Measurements from ENCODE around the gene TMEM11.

TMEM11 gene, protein sequence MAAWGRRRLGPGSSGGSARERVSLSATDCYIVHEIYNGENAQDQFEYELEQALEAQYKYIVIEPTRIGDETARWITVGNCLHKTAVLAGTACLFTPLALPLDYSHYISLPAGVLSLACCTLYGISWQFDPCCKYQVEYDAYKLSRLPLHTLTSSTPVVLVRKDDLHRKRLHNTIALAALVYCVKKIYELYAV

GRCh38 chr17:21214015-21214776 is at the start of gene TMEM11:
Gene TMEM11 (minus strand): TSS chr17:21214161. CDS start chr17:21214152, 9 bp downstream.
- peak within 1 kb of the TSS; percentile 95 for H3K9ac ChIP-seq (ENCODE audit: low read depth, low read length)
- H3K36me3 ChIP-seq (ENCODE audit: control insufficient read depth, insufficient read depth, low read length), result peaks cover 10% of the 10 kb centered on the region
- H3K27me3 ChIP-seq (ENCODE audit: control insufficient read depth, insufficient read depth, low read length), result no peaks in the 10 kb centered on the region
- H3K9me3 ChIP-seq (ENCODE audit: control insufficient read depth, insufficient read depth, low read length), result no peaks in the 10 kb centered on the region
- H3K4me3 ChIP-seq (ENCODE audit: low read depth, low read length), result peak within 1 kb of the TSS; percentile 94
- H3K4me1 ChIP-seq (ENCODE audit: control insufficient read depth, insufficient read depth, low read length), result peaks cover 15% of the 10 kb centered on the region

GRCh38 chr17:21263376-21263775 is 49.4 kb upstream of the TMEM11 start:
- Histone ChIP-seq H3K9me3 (ENCODE audit: control insufficient read depth, insufficient read depth, low read length) (no peaks in the 10 kb centered on the region), H3K27me3 (ENCODE audit: control insufficient read depth, insufficient read depth, low read length) (no peaks in the 10 kb centered on the region), H3K4me3 (ENCODE audit: low read depth, low read length) (no peak overlapping the region), H3K4me1 (ENCODE audit: control insufficient read depth, insufficient read depth, low read length) (no peaks in the 10 kb centered on the region), H3K36me3 (ENCODE audit: control insufficient read depth, insufficient read depth, low read length) (no peaks in the 10 kb centered on the region), H3K9ac (ENCODE audit: low read depth, low read length) (no peak overlapping the region)

DNA sequence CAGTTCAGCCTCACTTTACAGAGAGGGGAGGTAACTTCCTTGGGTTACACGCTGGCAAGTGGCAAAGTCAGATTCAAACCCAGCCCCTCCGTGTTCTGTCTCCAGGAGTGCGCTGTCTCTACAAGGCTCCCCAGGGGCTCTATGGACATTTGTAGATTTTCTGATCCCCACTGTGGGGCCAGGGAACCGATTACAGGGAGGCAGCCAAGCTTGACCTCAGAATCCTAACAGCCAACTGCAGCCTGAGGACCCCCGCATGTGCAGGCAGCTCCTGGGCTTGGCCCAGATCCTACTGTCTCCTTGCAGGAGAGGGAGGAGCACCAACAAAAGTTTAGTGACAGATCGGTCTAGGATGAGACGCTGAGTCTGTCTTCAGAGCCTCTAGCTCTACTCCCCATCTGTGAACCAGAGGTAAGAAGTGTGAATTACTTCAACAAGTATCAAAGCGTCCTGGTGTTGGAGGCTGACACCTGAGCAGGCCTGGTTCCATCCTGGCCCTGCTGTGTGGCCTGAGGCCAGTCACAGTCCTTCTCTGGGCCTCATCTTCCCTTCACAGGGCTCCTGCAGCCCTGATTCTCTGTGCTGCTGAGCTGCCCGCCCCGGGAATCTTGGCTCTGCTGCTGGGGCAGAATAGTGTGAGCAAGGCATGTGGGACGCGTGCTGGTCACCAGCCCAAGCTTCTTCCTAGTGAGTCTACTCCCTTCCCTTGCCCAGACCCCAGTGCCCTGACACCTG is 48.5 kb upstream of the TMEM11 start:
- no peak overlapping the region for H3K9ac ChIP-seq (ENCODE audit: low read depth, low read length)
- H3K9me3 ChIP-seq (ENCODE audit: control insufficient read depth, insufficient read depth, low read length), result no peaks in the 10 kb centered on the region
- no peaks in the 10 kb centered on the region for H3K36me3 ChIP-seq (ENCODE audit: control insufficient read depth, insufficient read depth, low read length)
- H3K4me1 ChIP-seq (ENCODE audit: control insufficient read depth, insufficient read depth, low read length), result no peaks in the 10 kb centered on the region
- no peaks in the 10 kb centered on the region for H3K27me3 ChIP-seq (ENCODE audit: control insufficient read depth, insufficient read depth, low read length)
- H3K4me3 ChIP-seq (ENCODE audit: low read depth, low read length), result no peak overlapping the region

GRCh38 chr17:21258593-21258992 is 44.6 kb upstream of the TMEM11 start:
- Histone ChIP-seq H3K27me3 (ENCODE audit: control insufficient read depth, insufficient read depth, low read length) (no peaks in the 10 kb centered on the region), H3K4me1 (ENCODE audit: control insufficient read depth, insufficient read depth, low read length) (peaks cover 12% of the 10 kb centered on the region), H3K4me3 (ENCODE audit: low read depth, low read length) (no peak overlapping the region), H3K36me3 (ENCODE audit: control insufficient read depth, insufficient read depth, low read length) (no peaks in the 10 kb centered on the region), H3K9me3 (ENCODE audit: control insufficient read depth, insufficient read depth, low read length) (no peaks in the 10 kb centered on the region), H3K9ac (ENCODE audit: low read depth, low read length) (no peak overlapping the region)

GRCh38 chr17:21253646-21254441 is 39.9 kb upstream of the TMEM11 start:
- Histone ChIP-seq H3K9me3 (ENCODE audit: control insufficient read depth, insufficient read depth, low read length) (no peaks in the 10 kb centered on the region), H3K4me3 (ENCODE audit: low read depth, low read length) (peak overlapping the region; percentile 53), H3K4me1 (ENCODE audit: control insufficient read depth, insufficient read depth, low read length) (peaks cover 12% of the 10 kb centered on the region), H3K27me3 (ENCODE audit: control insufficient read depth, insufficient read depth, low read length) (no peaks in the 10 kb centered on the region), H3K36me3 (ENCODE audit: control insufficient read depth, insufficient read depth, low read length) (no peaks in the 10 kb centered on the region), H3K9ac (ENCODE audit: low read depth, low read length) (peak overlapping the region; percentile 9)

DNA sequence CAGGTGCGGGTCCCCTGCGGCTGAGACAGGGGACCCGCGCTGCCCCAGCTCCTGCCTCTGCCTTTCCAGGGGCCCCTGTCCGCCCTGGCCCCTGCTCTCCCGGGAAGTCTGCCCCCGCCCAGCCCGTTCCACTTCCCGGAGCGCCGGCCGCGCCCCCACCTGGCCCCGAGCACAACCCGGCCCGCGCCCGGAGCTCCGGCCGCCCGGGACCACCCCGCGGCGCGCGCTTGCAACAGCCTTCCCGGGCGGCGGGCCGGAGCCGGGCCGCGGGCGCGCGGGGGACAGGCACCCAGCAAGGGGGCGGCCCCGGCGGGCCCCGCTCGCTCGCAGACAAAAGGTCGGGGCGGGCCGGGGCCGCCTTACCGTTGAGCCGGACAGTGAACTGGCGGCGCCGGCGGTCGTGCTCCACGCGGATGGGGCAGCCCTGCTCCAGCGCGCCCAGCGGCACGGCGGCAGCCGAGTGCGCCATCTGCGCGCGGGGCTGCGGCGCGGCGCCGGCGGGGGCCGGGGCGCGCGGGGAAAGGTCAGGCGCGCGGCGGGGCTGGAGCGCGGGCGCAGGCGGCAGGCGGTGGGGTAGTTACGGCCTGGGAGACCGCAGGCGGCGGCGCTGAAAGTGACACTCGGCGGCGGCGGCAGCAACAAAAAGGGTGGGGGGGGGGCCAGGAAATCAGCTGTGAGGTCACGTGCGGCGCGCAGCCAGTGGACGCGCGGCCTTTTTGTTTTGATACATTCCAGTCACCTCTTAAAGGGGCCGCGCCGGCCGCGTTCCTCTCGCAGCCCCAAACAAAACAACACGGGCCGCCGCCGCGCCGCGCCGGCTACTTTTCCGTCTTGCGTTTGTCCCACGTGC is 39.1 kb upstream of the TMEM11 start, which contains the start of gene NATD1:
TSS of gene NATD1 (minus strand) at position 615 of the 850 bp plus-strand sequence. CDS start at position 469, 146 bp downstream.
- Histone ChIP-seq H3K9me3 (ENCODE audit: control insufficient read depth, insufficient read depth, low read length) (no peaks in the 10 kb centered on the region), H3K4me3 (ENCODE audit: low read depth, low read length) (peak within 1 kb of the TSS; percentile 53), H3K36me3 (ENCODE audit: control insufficient read depth, insufficient read depth, low read length) (no peaks in the 10 kb centered on the region), H3K9ac (ENCODE audit: low read depth, low read length) (peak within 1 kb of the TSS; percentile 12), H3K4me1 (ENCODE audit: control insufficient read depth, insufficient read depth, low read length) (peaks cover 12% of the 10 kb centered on the region), H3K27me3 (ENCODE audit: control insufficient read depth, insufficient read depth, low read length) (no peaks in the 10 kb centered on the region)

DNA sequence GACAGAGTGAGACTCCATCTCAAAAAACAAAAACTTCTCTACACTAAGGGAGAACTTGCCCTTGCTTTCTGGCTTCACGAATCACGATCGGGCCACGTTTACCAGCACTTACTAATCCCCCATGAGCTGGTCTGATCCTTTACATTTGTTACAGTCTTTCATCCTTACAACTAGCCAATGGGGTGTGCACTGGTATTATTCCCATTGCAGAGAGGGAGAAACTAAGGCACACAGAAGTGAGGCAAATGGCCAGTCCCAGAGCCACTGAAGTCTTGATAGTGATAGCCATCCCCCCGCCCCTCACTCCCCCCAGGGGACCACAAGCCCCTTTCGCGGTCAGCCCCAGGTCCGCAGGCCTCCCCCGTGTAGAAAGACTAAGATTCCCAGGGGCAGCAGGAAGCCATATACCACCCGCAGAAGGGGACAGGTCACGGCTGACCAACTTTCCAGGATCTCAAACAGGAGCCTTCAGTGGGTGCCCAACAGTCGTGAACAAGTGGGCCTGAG is 38.4 kb upstream of the TMEM11 start:
- no peaks in the 10 kb centered on the region for H3K27me3 ChIP-seq (ENCODE audit: control insufficient read depth, insufficient read depth, low read length)
- peak overlapping the region; percentile 12 for H3K9ac ChIP-seq (ENCODE audit: low read depth, low read length)
- H3K4me1 ChIP-seq (ENCODE audit: control insufficient read depth, insufficient read depth, low read length), result peaks cover 12% of the 10 kb centered on the region
- H3K36me3 ChIP-seq (ENCODE audit: control insufficient read depth, insufficient read depth, low read length), result no peaks in the 10 kb centered on the region
- H3K9me3 ChIP-seq (ENCODE audit: control insufficient read depth, insufficient read depth, low read length), result no peaks in the 10 kb centered on the region
- peak overlapping the region; percentile 48 for H3K4me3 ChIP-seq (ENCODE audit: low read depth, low read length)

DNA sequence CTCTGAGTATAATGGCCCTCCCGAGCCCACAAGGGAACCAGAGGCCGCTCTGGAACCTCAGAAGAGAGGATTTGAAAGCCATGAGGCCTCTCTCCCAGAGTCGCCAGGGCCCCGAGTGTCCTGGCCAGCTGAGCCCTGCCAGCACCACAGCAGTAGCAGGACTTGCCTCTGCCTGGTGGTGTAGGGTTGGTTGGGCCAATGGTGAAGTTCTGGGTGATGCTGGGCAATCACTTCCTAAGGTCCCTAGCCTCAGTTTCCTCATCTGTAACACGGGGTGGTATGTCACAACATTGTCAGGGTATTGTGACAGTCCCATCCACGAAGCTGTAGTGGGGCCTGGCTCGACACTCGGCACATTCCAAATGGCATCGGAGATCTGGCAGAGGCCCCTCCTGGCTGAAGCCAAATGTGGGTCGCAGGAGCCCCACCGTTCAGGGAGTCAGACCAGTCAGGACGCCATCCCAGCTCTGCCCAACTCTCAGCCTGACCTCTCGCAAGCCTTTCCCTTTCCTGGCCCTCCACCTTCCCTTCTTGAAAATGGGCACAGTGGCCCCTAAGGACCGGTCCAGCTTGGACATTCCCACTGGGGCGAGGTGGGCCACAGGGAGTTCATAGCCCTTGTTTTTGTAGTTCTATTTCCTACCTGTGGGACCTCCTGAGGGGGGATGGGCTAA is 37.5 kb upstream of the TMEM11 start:
- no peaks in the 10 kb centered on the region for H3K27me3 ChIP-seq (ENCODE audit: control insufficient read depth, insufficient read depth, low read length)
- H3K36me3 ChIP-seq (ENCODE audit: control insufficient read depth, insufficient read depth, low read length), result no peaks in the 10 kb centered on the region
- H3K9me3 ChIP-seq (ENCODE audit: control insufficient read depth, insufficient read depth, low read length), result no peaks in the 10 kb centered on the region
- peaks cover 9% of the 10 kb centered on the region for H3K4me1 ChIP-seq (ENCODE audit: control insufficient read depth, insufficient read depth, low read length)
- H3K4me3 ChIP-seq (ENCODE audit: low read depth, low read length), result no peak overlapping the region
- H3K9ac ChIP-seq (ENCODE audit: low read depth, low read length), result no peak overlapping the region

GRCh38 chr17:21250854-21251253 is 36.9 kb upstream of the TMEM11 start:
- Histone ChIP-seq H3K27me3 (ENCODE audit: control insufficient read depth, insufficient read depth, low read length) (no peaks in the 10 kb centered on the region), H3K4me3 (ENCODE audit: low read depth, low read length) (no peak overlapping the region), H3K36me3 (ENCODE audit: control insufficient read depth, insufficient read depth, low read length) (no peaks in the 10 kb centered on the region), H3K4me1 (ENCODE audit: control insufficient read depth, insufficient read depth, low read length) (peaks cover 8% of the 10 kb centered on the region), H3K9me3 (ENCODE audit: control insufficient read depth, insufficient read depth, low read length) (no peaks in the 10 kb centered on the region), H3K9ac (ENCODE audit: low read depth, low read length) (no peak overlapping the region)

- Histone ChIP-seq H3K36me3 (ENCODE audit: control insufficient read depth, insufficient read depth, low read length) (no peaks in the 10 kb centered on the region), H3K27me3 (ENCODE audit: control insufficient read depth, insufficient read depth, low read length) (no peaks in the 10 kb centered on the region), H3K9me3 (ENCODE audit: control insufficient read depth, insufficient read depth, low read length) (no peaks in the 10 kb centered on the region), H3K9ac (ENCODE audit: low read depth, low read length) (no peak overlapping the region), H3K4me3 (ENCODE audit: low read depth, low read length) (no peak overlapping the region), H3K4me1 (ENCODE audit: control insufficient read depth, insufficient read depth, low read length) (peaks cover 8% of the 10 kb centered on the region)
Measured at GRCh38 chr17:21249920-21250703, 36.2 kb upstream of the TMEM11 start.
